AG04449 (cell line): ENCODE data around the gene CLMN.
"Not testable (repeated sequence)": the region's sequence is repeated elsewhere in the genome, so short reads cannot be mapped to it uniquely, and the experiment has no call there.

ENCODE experiments used
- CTCF ChIA-PET: fragments of 350-600 bp; formaldehyde crosslinking; extraction: SDS; loops from one replicate; lab custom pipeline; 2021; ENCODE audit warnings: antibody characterized with exemption; lab: Yijun Ruan, JAX
- POLR2A ChIA-PET: fragments of 400-600, 350-600 bp; formaldehyde crosslinking; extraction: SDS; loops from one replicate; lab custom pipeline; 2020; ENCODE audit warnings: antibody characterized with exemption, inconsistent platforms; lab: Yijun Ruan, JAX
- DNase-seq: peaks from one replicate; pipeline ENCODE4 v3.0.0-alpha.2; 2010; ENCODE audit warnings: low read depth, low spot score
- H3K4me3 ChIP-seq: 2 replicates; pipeline ENCODE4 v1.5.1; 2011; ENCODE audit warnings: low read depth, mild to moderate bottlenecking, control low read depth, low read length
- TF ChIP-seq, protein P1 (sequence below): IDR thresholded peaks from one replicate; pipeline ENCODE4 v1.5.1; 2011; ENCODE audit warnings: mild to moderate bottlenecking, moderate library complexity, low read length, control low read depth, inconsistent platforms; ENCODE audit not compliant: insufficient read depth; ENCODE audit errors: missing control alignments

Gene CLMN

DNA sequence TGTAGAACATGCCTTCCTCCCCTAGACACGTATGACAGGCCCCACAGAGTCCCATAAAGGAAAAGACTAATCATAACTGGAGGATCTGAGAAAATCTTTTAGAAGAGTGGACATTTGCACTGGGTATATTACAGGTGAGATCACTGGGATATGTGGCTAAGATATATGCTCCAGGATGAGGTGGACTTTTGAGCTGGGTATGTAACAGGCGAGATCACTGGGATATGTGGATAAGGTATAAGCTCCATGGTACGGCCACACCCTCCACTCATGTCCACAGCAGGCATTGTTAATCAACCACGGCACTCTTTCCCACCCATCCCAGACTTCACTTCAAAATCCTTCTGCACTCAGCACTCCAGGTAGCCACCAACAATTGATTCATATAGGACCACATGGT lies 34.1 kb downstream of the CLMN start:
- no peak overlapping the region for H3K4me3 ChIP-seq
- ChIA-PET CTCF (no interaction called here), POLR2A (no interaction called here)
- TF ChIP-seq, protein P1, sequence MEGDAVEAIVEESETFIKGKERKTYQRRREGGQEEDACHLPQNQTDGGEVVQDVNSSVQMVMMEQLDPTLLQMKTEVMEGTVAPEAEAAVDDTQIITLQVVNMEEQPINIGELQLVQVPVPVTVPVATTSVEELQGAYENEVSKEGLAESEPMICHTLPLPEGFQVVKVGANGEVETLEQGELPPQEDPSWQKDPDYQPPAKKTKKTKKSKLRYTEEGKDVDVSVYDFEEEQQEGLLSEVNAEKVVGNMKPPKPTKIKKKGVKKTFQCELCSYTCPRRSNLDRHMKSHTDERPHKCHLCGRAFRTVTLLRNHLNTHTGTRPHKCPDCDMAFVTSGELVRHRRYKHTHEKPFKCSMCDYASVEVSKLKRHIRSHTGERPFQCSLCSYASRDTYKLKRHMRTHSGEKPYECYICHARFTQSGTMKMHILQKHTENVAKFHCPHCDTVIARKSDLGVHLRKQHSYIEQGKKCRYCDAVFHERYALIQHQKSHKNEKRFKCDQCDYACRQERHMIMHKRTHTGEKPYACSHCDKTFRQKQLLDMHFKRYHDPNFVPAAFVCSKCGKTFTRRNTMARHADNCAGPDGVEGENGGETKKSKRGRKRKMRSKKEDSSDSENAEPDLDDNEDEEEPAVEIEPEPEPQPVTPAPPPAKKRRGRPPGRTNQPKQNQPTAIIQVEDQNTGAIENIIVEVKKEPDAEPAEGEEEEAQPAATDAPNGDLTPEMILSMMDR: no peak
- no peak for DNase-seq

DNA sequence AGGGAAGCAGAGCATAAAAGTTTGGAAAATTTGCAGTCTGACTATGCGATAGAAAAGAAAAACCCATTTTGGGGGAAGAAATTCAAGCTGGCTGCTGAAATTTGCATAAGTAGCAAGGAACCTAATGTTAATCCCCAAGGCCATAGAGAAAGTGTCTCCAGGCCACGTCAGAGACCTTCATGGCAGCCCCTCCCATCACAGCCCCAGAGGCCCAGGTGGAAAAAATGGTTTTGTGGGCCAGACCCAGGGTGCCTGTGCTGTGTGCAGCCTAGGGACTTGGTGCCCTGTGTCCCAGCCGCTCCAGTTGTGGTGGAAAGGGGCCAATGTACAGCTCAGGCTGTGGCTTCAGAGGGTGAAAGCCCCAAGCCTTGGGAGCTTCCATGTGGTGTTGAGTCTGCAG lies 35.9 kb downstream of the CLMN start:
- POLR2A ChIA-PET, CTCF ChIA-PET, DNase-seq: not testable (repeated sequence)

DNA sequence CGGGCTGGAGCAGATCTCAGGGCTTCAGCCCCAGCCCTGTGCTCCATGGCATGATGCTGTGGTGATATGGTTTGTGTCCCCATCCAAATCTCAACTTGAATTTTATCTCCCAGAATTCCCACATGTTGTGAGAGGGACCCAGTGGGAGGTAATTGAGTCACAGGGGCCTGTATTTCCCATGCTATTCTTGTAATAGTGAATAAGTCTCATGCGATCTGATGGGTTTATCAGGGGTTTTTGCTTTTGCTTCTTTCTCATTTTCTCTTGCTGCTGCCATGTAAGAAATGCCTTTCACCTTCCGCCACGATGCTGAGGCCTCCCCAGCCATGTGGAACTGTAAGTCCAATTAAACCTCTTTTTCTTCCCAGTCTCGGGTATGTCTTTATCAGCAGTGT lies 36.7 kb downstream of the CLMN start:
- CTCF ChIA-PET, H3K4me3 ChIP-seq, POLR2A ChIA-PET, DNase-seq: not testable (repeated sequence)

More for the DNA sequence above, 35.9 kb downstream of the CLMN start:
- not testable (repeated sequence) for H3K4me3 ChIP-seq

DNA sequence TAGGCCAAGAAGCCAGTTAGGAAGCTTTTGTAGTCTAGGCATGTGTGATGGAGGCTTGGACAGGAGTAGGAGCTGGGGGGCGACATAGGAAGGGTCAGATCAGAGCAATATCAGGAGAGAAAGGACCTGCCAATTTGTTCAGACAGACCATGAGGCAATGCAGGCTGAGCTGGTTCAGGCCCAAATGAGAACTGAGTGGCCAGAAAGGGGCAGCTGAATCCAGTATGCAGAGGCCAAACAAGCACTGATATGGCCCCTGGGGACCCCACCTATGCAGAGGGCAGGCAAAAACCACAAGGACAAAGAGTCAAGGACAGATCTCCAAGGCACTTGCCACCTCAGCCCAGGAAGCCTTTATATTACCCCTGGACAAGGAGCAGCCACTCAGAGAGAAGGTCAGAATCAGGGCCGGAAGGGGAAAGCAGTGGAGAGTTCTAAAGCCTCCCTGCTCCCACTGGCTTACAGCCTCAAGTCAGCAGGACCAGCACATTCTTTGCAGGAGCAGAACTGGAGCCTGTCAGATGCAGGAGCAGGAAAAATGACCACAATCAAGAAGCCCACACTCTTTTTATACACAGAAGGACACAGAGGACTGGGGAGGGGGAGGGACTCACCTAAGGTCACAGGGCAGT lies 37.2 kb downstream of the CLMN start:
- H3K4me3 ChIP-seq: no peak overlapping the region
- DNase-seq: no peak
- ChIA-PET CTCF (no interaction called here), POLR2A (no interaction called here)
- TF ChIP-seq, protein P1: no peak

DNA sequence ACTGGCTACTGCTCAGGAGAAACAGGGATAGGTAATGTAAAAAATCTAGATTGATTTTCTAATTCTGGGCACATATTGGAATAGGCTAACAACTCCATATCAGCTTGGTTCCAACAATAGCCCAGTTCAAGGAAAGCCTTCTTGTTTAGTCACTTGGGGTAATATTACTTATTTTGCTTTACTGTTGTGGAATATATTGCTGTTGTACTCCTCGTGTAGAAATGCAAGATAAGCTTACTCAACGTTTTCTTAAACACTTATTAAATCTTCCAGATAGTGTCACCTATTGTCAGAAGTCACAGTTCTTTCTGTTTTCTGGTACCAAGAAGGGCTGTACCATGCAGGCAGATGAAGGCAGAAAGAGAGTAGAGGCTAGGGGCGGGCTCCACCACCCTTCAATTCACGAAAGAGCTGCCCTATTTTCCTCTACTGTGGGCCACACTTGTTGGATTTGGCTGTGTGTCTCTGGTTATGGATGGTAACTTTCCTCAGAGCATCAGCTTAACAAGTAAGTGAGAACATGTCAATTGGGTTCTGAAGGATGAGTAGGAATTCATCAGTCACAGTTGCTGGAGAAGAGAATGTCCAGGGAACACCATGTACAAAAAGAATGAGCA lies 38.0 kb downstream of the CLMN start:
- TF ChIP-seq, protein P1: no peak
- DNase-seq: no peak
- CTCF ChIA-PET: no interaction called here
- POLR2A ChIA-PET: no interaction called here
- no peak overlapping the region for H3K4me3 ChIP-seq

DNA sequence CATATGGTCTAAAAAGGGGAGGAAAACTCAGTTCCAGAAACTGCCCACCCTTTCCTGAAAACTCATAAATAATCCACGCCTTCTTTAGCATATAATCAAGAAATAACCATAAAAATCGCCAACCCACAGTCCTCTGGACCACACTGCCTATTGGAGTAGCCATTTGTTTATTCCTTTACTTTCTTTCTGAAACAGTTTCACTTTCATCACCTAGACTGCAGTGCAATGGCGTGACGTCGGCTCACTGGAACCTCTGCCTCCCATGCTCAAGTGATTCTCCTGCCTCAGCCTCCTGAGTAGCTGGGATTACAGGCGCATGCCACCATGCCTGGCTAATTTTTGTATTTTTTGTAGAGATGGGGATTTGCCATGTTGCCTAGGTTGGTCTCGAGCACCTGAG lies 44.2 kb downstream of the CLMN start:
- ChIA-PET POLR2A (no interaction called here), CTCF (no interaction called here)
- no peak for DNase-seq
- TF ChIP-seq, protein P1: no peak
- no peak overlapping the region for H3K4me3 ChIP-seq

DNA sequence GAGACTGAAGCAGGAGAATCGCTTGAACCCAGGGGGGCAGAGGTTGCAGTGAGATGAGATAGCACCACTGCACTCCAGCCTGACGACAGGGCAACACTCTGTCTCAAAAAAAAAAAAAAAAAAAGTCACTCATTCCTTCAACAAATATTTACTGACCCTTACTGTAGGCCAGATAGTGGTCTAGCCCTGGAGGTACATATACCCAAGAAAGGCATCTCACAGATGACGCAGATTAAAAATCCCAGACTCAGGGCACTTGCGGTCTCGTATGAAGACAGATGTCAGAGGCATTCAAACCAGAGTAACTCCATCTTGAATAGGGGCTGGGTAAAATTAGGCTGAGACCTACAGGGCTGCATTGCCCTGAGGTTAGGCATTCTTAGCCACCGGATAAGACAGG lies 44.8 kb downstream of the CLMN start:
- CTCF ChIA-PET: no interaction called here

More for the DNA sequence above, 44.8 kb downstream of the CLMN start:
- POLR2A ChIA-PET: no interaction called here
- TF ChIP-seq, protein P1: no peak
- DNase-seq: no peak
- H3K4me3 ChIP-seq: no peak overlapping the region
